Measurements from ENCODE around the gene SMIM23.

DNA sequence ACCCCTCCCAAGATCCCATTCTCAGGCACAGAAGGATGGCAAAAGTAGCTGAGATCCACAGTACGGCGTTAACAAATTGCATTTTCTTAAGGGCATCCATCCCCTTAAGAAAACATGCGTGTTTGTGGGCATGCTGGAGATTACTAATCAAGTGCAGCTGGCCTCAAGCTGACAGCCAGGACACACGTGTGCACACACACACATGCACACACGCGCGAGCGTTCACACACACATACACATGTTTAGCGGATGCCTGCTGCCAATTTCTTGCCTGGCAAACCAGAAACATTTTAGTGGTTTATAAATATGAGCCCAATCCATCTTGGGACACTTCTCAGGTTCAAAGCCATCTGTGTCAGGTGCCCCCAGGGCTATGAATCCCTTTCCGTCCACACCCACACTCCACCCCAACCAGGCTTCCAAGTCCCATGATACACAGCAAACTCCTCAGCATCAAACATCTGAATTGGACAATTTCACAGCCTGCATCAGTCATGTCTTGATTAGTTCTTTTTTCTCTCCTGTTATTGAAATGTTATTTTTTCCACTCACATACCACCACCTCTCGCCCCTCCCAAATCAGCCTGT lies 23.5 kb upstream of the SMIM23 start:
- TF ChIP-seq, protein P1, sequence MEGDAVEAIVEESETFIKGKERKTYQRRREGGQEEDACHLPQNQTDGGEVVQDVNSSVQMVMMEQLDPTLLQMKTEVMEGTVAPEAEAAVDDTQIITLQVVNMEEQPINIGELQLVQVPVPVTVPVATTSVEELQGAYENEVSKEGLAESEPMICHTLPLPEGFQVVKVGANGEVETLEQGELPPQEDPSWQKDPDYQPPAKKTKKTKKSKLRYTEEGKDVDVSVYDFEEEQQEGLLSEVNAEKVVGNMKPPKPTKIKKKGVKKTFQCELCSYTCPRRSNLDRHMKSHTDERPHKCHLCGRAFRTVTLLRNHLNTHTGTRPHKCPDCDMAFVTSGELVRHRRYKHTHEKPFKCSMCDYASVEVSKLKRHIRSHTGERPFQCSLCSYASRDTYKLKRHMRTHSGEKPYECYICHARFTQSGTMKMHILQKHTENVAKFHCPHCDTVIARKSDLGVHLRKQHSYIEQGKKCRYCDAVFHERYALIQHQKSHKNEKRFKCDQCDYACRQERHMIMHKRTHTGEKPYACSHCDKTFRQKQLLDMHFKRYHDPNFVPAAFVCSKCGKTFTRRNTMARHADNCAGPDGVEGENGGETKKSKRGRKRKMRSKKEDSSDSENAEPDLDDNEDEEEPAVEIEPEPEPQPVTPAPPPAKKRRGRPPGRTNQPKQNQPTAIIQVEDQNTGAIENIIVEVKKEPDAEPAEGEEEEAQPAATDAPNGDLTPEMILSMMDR (IDR thresholded peaks at IDR 0.05), result no peak
- TF ChIP-seq EP300 (IDR thresholded peaks at IDR 0.05) (no peak), POLR2A (IDR thresholded peaks at IDR 0.05) (no peak)

Data from stomach (tissue), 4 donors.